Measurements from ENCODE around the gene PAIP2B. TPM values are rescaled to one million over a fixed set of nuclear protein-coding genes. Genes with fewer than 3 reads are reported as not detected.

Gene PAIP2B
- total RNA-seq, 1 experiment from 2014 or later: 17.7 TPM

DNA sequence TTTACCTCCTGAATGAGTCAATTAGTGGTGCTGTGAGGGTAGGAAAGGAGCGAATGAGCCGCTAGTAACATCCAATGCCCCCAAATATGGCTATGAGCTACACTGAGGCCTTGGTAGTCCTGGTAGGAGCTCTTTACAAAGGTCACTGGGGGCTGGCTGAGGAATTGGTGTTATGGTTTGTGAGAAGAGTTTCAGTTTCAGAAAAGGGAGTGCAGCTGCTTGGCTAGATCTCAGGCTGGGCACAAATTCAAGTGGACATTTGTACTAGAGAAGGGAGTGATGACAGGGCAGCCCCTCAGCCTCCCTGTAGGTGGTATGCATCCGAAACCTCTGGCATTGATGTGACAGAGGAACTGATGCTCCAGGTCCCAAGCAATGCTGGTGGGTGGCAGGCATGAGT lies 13.9 kb upstream of the PAIP2B start:
- Histone ChIP-seq H4K5ac (ENCODE audit: insufficient read length, low read depth, low read length) (no peak overlapping the region), H3K4ac (ENCODE audit: low read depth, low read length) (no peak overlapping the region), H3K56ac (ENCODE audit: insufficient read length, low read depth, low read length) (no peak overlapping the region), H2BK12ac (ENCODE audit: insufficient read length, low read depth, low read length) (no peak overlapping the region), H3K27me3 (ENCODE audit: insufficient read depth, low read length) (no peaks in the 10 kb centered on the region), H3K4me2 (ENCODE audit: insufficient read depth, insufficient read length, low read length) (no peak overlapping the region), H3T11ph (ENCODE audit: low read length) (no peak overlapping the region), H3K9me3 (ENCODE audit: control insufficient read depth, low read depth, low read length) (no peaks in the 10 kb centered on the region), H3K18ac (ENCODE audit: insufficient read length, low read depth, low read length) (no peak overlapping the region), H3K79me1 (ENCODE audit: insufficient read depth, low read depth, low read length, poor library complexity, severe bottlenecking) (no peaks in the 10 kb centered on the region), H3K4me1 (ENCODE audit: insufficient read depth, low read length) (peaks cover 4% of the 10 kb centered on the region; the same call in 1 of the 2 replicates), H3K79me2 (ENCODE audit: insufficient read depth, low read length) (no peaks in the 10 kb centered on the region), H2AK5ac (ENCODE audit: insufficient read length, low read length) (no peak overlapping the region), H2BK20ac (ENCODE audit: low read depth, low read length, poor library complexity, severe bottlenecking) (no peak overlapping the region), H2AFZ (ENCODE audit: low read length) (no peak overlapping the region), H3K14ac (ENCODE audit: insufficient read depth, low read length) (no peak overlapping the region), H2BK15ac (ENCODE audit: low read depth, low read length) (no peak overlapping the region), H3K23ac (ENCODE audit: insufficient read length, low read depth, low read length) (no peak overlapping the region), H4K8ac (replicated peaks; ENCODE audit: insufficient read length, low read depth, low read length) (no peak overlapping the region), H3K9ac (ENCODE audit: extremely low read depth, insufficient read length, low read length) (no peak overlapping the region), H2BK5ac (ENCODE audit: insufficient read length, low read length) (no peak overlapping the region), H4K20me1 (ENCODE audit: control insufficient read depth, insufficient read depth, insufficient read length) (no peaks in the 10 kb centered on the region), H2BK120ac (ENCODE audit: low read depth, low read length, poor library complexity, severe bottlenecking) (no peak overlapping the region), H4K91ac (ENCODE audit: insufficient read length, low read depth, low read length) (no peak overlapping the region), H3K23me2 (ENCODE audit: insufficient read length, low read depth, low read length, poor library complexity, severe bottlenecking) (no peaks in the 10 kb centered on the region), H3K27ac (ENCODE audit: insufficient read length, low read depth, low read length) (no peak overlapping the region)
- Mint-ChIP-seq H3K36me3 (ENCODE audit: insufficient read depth in 1 of 3, low read depth in 3 of 3) (no peaks in the 10 kb centered on the region), H3K9me3 (peaks cover under 1% of the 10 kb centered on the region in 2 experiments; a peak in 1 of 5 replicates), H3K27ac (no peak overlapping the region), H3K27me3 (ENCODE audit: low read depth) (peaks cover 5% of the 10 kb centered on the region; the same call in 1 of the 2 replicates), H3K4me1 (peaks cover 17 to 23% of the 10 kb centered on the region in 2 experiments), H3K4me3 (no peak overlapping the region)
- WGBS (ENCODE audit: extremely low coverage, insufficient read length, low lambda C conversion rate): no CpG with 5 or more reads among the region's 3 CpGs
- no peak for DNase-seq
- TF ChIP-seq, protein P1, sequence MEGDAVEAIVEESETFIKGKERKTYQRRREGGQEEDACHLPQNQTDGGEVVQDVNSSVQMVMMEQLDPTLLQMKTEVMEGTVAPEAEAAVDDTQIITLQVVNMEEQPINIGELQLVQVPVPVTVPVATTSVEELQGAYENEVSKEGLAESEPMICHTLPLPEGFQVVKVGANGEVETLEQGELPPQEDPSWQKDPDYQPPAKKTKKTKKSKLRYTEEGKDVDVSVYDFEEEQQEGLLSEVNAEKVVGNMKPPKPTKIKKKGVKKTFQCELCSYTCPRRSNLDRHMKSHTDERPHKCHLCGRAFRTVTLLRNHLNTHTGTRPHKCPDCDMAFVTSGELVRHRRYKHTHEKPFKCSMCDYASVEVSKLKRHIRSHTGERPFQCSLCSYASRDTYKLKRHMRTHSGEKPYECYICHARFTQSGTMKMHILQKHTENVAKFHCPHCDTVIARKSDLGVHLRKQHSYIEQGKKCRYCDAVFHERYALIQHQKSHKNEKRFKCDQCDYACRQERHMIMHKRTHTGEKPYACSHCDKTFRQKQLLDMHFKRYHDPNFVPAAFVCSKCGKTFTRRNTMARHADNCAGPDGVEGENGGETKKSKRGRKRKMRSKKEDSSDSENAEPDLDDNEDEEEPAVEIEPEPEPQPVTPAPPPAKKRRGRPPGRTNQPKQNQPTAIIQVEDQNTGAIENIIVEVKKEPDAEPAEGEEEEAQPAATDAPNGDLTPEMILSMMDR (conservative IDR thresholded peaks at IDR 0.05): no peak
